Chondrocyte (in vitro differentiated cells): ENCODE measurements around the gene GALNT9. TPM values are rescaled to one million over a fixed set of nuclear protein-coding genes. Genes with fewer than 3 reads are reported as not detected.

Experiments used
- DNase-seq: peaks from one replicate; pipeline ENCODE4 v3.0.0; 2021; ENCODE audit warnings: mixed read lengths, low spot score
- H3K27ac Mint-ChIP-seq: one replicate; pipeline ENCODE4 v1.8.0; 2021; ENCODE audit warnings: mild to moderate bottlenecking, moderate library complexity, mixed read lengths; ENCODE audit not compliant: unreplicated experiment
- H3K27me3 Mint-ChIP-seq: 2 replicates; pipeline ENCODE4 v1.8.0; 2021; ENCODE audit warnings: low read depth, mixed read lengths
- H3K36me3 Mint-ChIP-seq: 2 replicates; pipeline ENCODE4 v1.8.0; 2021; ENCODE audit warnings: low read depth, mixed read lengths
- H3K4me1 Mint-ChIP-seq: 2 replicates; pipeline ENCODE4 v1.8.0; 2021; ENCODE audit warnings: low read depth, mild to moderate bottlenecking, mixed read lengths
- H3K4me3 Mint-ChIP-seq: one replicate; pipeline ENCODE4 v1.8.0; 2021; ENCODE audit warnings: mild to moderate bottlenecking, moderate library complexity, mixed read lengths; ENCODE audit not compliant: unreplicated experiment
- H3K9me3 Mint-ChIP-seq: 2 replicates; pipeline ENCODE4 v1.8.0; 2021; ENCODE audit warnings: low read depth, mixed read lengths
- CTCF ChIP-seq: fragments of 200-600 bp; sonication (generic); IDR thresholded peaks from 2 replicates; pipeline ENCODE4 v1.5.0; 2021; ENCODE audit warnings: antibody characterized with exemption, mild to moderate bottlenecking, moderate library complexity
- total RNA-seq: library from RNA; stranded (reverse); gene quantifications from 3 replicates; pipeline ENCODE4 v1.2.1, GENCODE V29; 2021

Gene GALNT9
- total RNA-seq, 1 donor from 2014 or later, result not detected

GRCh38 chr12:132189378-132190011 lies 139.9 kb downstream of the GALNT9 start:
- Mint-ChIP-seq H3K9me3 (peaks cover 10% of the 10 kb centered on the region), H3K27ac (peak overlapping the region; percentile 75), H3K36me3 (no peaks in the 10 kb centered on the region), H3K27me3 (peaks cover 36% of the 10 kb centered on the region), H3K4me3 (peak overlapping the region; percentile 79), H3K4me1 (peaks cover 4% of the 10 kb centered on the region)
- TF ChIP-seq CTCF, result no peak
- no peak for DNase-seq

GRCh38 chr12:132188916-132189325 lies 140.5 kb downstream of the GALNT9 start:
- Mint-ChIP-seq H3K9me3 (peaks cover 5% of the 10 kb centered on the region), H3K4me3 (peak overlapping the region; percentile 79), H3K27me3 (peaks cover 37% of the 10 kb centered on the region), H3K4me1 (peaks cover 4% of the 10 kb centered on the region), H3K36me3 (no peaks in the 10 kb centered on the region), H3K27ac (no peak overlapping the region)
- DNase-seq, result no peak
- no peak for TF ChIP-seq CTCF

- H3K4me1 Mint-ChIP-seq, result peaks cover 4% of the 10 kb centered on the region
- H3K9me3 Mint-ChIP-seq, result peaks cover 2% of the 10 kb centered on the region
- DNase-seq, result no peak
- TF ChIP-seq CTCF, result no peak
- H3K4me3 Mint-ChIP-seq, result no peak overlapping the region
- H3K36me3 Mint-ChIP-seq, result no peaks in the 10 kb centered on the region
- peaks cover 35% of the 10 kb centered on the region for H3K27me3 Mint-ChIP-seq
- H3K27ac Mint-ChIP-seq, result no peak overlapping the region
Measured at GRCh38 chr12:132188451-132188901, 140.9 kb downstream of the GALNT9 start.

- Mint-ChIP-seq H3K27ac (peak overlapping the region; percentile 27), H3K4me1 (peaks cover 4% of the 10 kb centered on the region), H3K9me3 (no peaks in the 10 kb centered on the region), H3K4me3 (no peak overlapping the region), H3K27me3 (peaks cover 38% of the 10 kb centered on the region), H3K36me3 (no peaks in the 10 kb centered on the region)
- no peak for DNase-seq
- no peak for TF ChIP-seq CTCF
Measured at GRCh38 chr12:132187646-132188450, 141.5 kb downstream of the GALNT9 start.

GRCh38 chr12:132186857-132187620 lies 142.3 kb downstream of the GALNT9 start:
- no peak for DNase-seq
- H3K27ac Mint-ChIP-seq, result no peak overlapping the region
- H3K4me3 Mint-ChIP-seq, result no peak overlapping the region
- no peaks in the 10 kb centered on the region for H3K36me3 Mint-ChIP-seq
- H3K9me3 Mint-ChIP-seq, result no peaks in the 10 kb centered on the region
- no peak for TF ChIP-seq CTCF
- H3K4me1 Mint-ChIP-seq, result peaks cover 4% of the 10 kb centered on the region
- H3K27me3 Mint-ChIP-seq, result peaks cover 46% of the 10 kb centered on the region
